Stimulated activated CD8-positive, alpha-beta memory T cell treated with anti-CD3 and anti-CD28 coated beads, Interleukin-12 subunit alpha, Interleukin-12 subunit beta, amount 100 ng/mL, for 1 hour (primary cell): Measurements from ENCODE around the gene XYLB.

Experiments
- DNase-seq: peaks from one replicate; pipeline ENCODE4 v3.0.0-alpha.2; 2020; ENCODE audit warnings: low read depth

The XYLB gene

DNA sequence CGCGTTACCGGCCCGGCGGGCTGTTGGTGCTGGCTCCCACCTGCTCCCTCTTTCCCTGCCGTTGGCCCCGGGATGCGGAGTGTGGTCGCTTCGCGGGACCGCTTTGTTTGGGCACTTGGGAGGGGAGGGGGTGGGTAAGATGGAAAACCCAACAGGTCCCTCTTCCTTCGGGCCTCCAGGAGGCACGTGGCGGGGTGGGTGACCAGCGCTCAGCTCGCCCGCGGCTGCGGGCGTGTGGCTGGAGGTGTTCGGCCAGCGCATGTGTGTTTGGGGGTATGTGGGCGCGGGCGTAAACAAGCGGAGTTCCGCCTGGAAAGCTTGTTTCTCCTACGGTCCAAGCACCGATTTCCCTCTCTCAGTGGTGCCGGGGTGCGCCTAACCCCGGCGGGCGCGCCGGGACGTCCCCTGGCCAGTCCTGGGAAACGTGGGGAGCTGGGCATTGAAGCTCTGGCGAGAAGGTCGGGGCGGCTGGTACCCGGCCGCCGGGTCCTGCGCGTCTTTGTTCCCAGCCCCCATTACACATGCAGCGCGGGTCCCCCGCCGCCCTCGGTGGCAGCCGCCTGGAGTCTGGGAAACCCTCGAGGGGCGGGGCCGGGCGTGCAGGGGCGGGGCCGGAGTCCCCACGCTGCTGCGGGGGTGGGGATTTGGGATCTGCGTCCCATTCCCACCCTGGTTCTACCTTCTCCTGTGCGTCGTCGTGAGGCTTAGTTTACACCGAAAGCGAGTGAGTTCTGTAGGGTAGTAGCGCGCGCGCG lies 108.5 kb downstream of the XYLB start:
- no peak for DNase-seq

DNA sequence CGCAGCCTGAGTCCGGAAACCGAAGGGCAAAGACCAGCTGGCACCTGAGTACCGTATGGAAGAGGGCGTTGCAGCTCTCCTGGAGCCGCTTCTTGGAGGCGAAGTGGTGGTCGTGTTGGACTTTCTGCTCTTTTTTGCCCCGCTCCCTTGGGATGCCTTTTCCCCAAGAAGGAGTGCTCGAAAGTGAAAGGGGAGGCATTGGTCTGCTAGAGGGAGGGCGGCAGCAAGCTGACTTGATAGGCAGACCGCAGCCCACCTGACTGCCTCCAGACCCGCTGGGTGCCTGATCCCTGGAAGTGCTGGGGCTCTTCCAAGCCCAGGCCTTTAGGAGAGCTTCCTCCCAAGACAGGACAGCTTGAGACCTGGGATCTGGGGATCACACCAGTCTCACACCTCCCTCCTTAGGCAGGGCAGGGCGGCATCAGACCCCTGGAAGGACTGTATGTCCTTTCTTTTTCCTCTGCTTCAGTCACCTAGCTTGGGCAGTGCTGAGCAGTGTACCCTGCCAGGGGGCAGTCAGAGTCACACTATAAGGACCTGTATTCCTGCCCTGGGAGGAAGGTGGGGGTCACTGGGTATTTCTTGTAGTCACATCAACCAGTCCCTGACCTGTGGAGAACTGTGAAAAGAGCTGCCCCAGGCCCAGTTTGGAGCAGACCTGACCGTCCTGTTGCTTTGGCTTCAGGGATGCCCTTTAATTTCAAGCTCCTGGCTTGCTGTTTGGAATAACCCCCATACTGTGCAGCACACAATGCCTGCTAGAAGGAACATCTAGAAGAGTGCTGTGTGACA lies 109.2 kb downstream of the XYLB start:
- DNase-seq, result no peak

DNA sequence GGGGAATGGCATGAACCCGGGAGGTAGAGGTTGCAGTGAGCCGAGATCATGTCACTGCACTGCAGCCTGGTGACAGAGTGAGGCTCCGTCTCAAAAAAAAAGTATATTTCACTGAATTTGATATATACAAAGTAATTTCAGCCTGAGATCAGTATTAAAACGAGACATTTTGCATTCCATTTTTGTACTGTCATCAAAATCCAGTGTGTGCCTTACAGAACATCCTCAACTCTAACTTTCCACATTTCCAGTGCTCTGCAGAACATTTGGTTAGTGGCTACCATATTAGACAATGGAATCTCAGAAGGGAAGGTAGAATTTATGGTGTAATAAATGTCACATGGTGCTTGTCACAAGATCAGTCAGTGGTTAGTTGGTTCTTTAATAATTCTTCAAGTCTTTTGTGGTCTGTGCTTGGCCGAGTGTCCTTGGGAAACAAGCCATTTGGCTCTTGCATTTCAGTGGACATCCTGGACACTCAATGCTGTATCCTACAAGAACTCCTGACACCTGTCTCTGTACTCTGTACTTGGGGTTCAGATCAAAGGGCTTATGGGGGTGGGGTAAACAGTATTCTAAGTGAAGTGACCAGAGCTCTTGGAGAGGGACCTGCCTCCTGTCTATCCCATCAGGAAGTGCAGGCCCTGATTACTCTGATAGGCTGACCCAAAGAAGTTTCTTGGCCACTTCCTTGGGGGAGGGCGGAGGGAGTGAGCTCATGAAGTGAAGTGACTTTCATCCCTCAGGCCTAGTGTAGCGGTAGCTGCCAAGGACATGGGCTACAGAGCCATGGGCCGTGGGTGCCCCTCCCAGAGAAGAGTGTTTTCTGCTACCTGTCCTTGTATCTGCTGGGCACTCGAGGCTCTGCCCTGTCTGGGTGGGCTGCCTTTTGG lies 110.8 kb downstream of the XYLB start:
- no peak for DNase-seq

DNA sequence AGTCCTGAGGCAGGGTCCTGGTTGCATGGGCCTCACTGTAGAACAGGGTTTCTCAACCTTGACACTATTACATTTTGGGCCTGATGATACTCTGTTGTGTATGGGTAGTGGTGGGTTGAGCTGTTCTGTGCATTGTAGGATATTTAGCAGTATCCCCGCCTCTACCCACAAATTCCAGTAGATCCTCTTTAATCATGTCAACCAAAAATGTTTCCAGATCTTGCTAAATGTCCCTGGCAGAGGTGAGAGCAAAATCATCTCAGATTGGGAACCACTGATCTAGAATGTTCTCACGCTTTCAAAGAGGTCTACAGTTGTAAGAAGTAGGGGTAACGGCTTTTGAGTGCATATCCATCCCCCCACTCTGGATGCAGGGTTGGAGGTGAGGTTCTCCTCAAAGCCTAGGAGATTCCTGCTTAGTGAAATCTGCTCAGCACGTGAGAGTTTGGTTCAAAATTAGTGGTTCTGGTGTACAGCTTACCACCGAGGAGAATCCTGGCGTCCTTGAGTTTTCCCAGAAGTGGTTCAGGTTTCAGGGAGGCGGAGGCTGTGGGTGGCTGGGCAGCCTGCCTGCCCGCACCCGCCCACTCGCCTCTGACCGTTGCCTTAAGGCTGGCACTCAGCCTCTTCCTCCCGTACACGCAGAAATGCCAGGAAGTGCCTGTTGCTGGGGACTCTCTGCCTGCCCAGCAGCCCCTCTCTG lies 112.4 kb downstream of the XYLB start:
- no peak for DNase-seq

DNA sequence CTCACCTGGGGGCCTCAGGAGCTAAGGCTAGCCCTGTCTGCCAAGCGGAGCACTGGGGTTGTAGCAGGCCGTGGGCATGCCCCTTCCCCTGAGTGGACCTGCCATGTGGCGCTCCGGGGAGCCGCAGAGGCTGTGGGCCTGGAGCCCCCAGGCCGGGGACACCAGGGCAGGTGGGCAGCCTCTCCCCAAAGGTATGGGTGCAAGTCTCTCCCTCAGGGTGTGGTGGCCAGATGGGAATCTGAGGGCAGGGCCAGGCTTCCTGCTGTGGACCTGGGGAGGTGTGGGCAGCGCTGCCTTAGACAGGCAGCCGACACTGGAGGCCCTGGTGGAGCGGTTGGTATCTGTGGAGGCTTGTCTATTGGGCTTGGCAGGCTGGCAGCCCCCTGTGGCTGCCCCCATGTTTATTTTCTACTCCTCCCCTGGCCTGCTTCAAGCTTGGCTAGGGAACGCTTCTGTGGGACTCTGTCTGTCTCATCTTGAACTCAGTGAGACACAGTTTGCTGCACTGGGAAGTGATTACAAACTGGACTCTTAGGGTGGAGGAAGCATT lies 113.0 kb downstream of the XYLB start:
- DNase-seq, result no peak

DNA sequence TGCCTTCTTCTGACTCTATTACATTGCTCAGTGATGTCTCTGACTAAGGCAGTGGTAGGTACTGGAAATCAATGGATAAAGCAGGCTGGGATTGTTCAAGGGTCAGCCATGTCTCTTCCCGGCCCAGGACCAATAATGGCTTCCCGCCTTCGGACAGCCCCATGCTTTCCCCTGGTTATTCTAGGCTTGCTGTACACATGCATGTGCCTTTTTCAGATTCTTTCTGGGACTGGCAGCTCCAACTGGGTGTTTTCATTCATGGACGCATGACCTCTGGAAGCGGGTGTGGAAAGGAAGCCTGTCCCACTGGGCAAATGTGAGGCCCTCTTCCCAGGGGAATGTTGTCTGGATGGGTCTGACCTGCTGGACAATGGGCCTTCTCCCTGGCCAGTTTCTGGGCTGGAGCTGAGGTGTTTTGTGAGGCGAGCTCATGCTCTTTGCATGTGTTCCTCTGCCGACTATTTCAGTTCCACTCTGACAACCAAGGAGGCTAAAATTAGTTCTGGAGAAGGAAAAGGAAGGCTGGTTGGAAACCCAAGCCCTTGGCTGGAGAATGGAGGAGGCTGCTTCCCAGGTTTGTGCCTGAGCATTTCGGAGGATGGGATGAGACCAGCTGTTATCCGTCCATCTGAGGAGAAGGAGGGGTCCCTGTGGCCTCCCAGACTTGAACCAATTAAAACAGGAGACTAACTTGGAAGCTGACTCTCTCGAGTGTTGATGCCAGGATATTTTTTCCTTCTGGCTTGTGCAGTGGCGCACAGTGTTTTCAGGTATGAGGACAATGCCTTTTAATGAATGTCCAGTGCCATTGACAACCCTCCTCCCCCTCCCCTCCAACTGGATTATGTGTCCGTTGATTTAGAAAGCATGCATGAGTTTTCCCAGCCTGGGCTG lies 114.0 kb downstream of the XYLB start:
- DNase-seq, result no peak
